Endodermal cell (in vitro differentiated cells): ENCODE results near the gene CSTB. TPM values are rescaled to one million over a fixed set of nuclear protein-coding genes. Genes with fewer than 3 reads are reported as not detected.

ENCODE experiments used
- DNase-seq: peaks from one replicate; pipeline ENCODE4 v3.0.0-alpha.2; 2017
- H3K27ac ChIP-seq: 2 replicates; pipeline ENCODE4 v1.5.1; 2013; ENCODE audit warnings: mild to moderate bottlenecking, low read depth, low read length, moderate library complexity
- H3K27me3 ChIP-seq: 2 replicates; pipeline ENCODE4 v1.6.1; 2013; ENCODE audit warnings: mild to moderate bottlenecking, low read length, moderate library complexity; ENCODE audit not compliant: insufficient read depth, control insufficient read depth, poor library complexity, severe bottlenecking
- H3K36me3 ChIP-seq: 2 replicates; pipeline ENCODE4 v1.7.0; 2013; ENCODE audit warnings: mild to moderate bottlenecking, low read length, moderate library complexity; ENCODE audit not compliant: control insufficient read depth, insufficient read depth
- H3K4me1 ChIP-seq: one replicate; pipeline ENCODE4 v1.7.0; 2013; ENCODE audit warnings: low read length; ENCODE audit not compliant: control insufficient read depth, insufficient read depth
- H3K4me3 ChIP-seq: 2 replicates; pipeline ENCODE4 v1.5.1; 2013; ENCODE audit warnings: mild to moderate bottlenecking, low read length, moderate library complexity
- H3K9ac ChIP-seq: 2 replicates; pipeline ENCODE4 v1.6.1; 2013; ENCODE audit warnings: mild to moderate bottlenecking, low read length, moderate library complexity; ENCODE audit not compliant: poor library complexity, severe bottlenecking; ENCODE audit errors: extremely low read depth
- H3K9me3 ChIP-seq: 2 replicates; pipeline ENCODE4 v1.6.1; 2013; ENCODE audit warnings: mild to moderate bottlenecking, low read length, moderate library complexity; ENCODE audit not compliant: control insufficient read depth
- H3K27ac Mint-ChIP-seq: 2 replicates; pipeline ENCODE4 v1.8.0; 2020; ENCODE audit warnings: mixed read lengths
- H3K27me3 Mint-ChIP-seq: 2 replicates; pipeline ENCODE4 v1.8.0; 2021; ENCODE audit warnings: mild to moderate bottlenecking, mixed read lengths; ENCODE audit not compliant: insufficient read depth
- H3K36me3 Mint-ChIP-seq: 2 replicates; pipeline ENCODE4 v1.8.0; 2020; ENCODE audit warnings: low read depth, mixed read lengths
- H3K4me1 Mint-ChIP-seq: 2 replicates; pipeline ENCODE4 v1.8.0; 2020; ENCODE audit warnings: mixed read lengths
- H3K4me3 Mint-ChIP-seq: 2 replicates; pipeline ENCODE4 v1.8.0; 2020; ENCODE audit warnings: mild to moderate bottlenecking, moderate library complexity, mixed read lengths
- H3K9me3 Mint-ChIP-seq: 2 replicates; pipeline ENCODE4 v1.8.0; 2020; ENCODE audit warnings: mild to moderate bottlenecking, mixed read lengths
- WGBS, 2 experiments: methylation state at CpG; one replicate each; pipeline versions ENCODE4 v1.1.5 to v1.1.7; 2013; ENCODE audit warnings: missing lambda C conversion rate in 2 of 2, mixed read lengths in 1 of 2; ENCODE audit not compliant: insufficient coverage in 1 of 2, insufficient read length in 1 of 2; 5-methylcytosine and 5-hydroxymethylcytosine counted together
- total RNA-seq, 2 donors: library from RNA; stranded (reverse); fragmentation: NEBNext Ultra II Directional in 1 of 2; extraction: Animal tissue kit (Norgen Biotek cat#: 25700) in 1 of 2; gene quantifications; 2 replicates in 1 of 2; 3 replicates in 1 of 2; pipeline ENCODE4 v1.2.1, GENCODE V29; 2021
- TF ChIP-seq, protein P1 (sequence below): fragments of 200-600 bp; sonication (generic); conservative IDR thresholded peaks from 2 replicates; pipeline ENCODE4 v1.5.0; 2021; ENCODE audit warnings: antibody characterized with exemption, mild to moderate bottlenecking

The CSTB gene
- total RNA-seq, 2 donors from 2014 or later = 50.0 to 54.5 TPM

DNA sequence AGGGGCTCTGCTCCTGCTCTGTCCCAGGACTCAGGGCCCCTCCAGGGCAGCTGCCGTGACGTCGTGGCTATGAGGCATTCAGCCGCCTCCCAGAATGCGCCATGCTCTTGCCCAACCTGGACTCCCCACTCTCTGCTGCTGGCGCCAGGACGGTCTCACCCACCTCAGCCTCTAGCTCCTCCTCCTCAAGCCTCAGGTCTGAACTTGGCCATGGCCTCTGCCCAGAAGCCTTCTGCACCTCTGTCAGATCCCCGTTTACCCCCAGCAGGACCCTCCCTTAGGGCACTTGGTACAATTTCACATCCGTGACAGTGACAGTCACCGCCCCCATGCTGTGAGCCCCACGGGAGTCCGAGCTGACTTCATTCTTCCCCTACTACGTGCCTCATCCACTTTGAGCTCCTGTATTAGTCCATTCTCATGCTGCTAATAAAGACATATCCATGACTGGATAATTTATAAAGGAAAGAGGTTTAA lies 4.9 kb downstream of the CSTB start:
- Mint-ChIP-seq H3K36me3 (peaks cover 22% of the 10 kb centered on the region), H3K27ac (peak overlapping the region; percentile 46), H3K4me3 (no peak overlapping the region), H3K4me1 (peaks cover 42% of the 10 kb centered on the region), H3K27me3 (no peaks in the 10 kb centered on the region), H3K9me3 (no peaks in the 10 kb centered on the region)
- no peak overlapping the region for H3K27ac ChIP-seq
- no peaks in the 10 kb centered on the region for H3K9me3 ChIP-seq
- no peak overlapping the region for H3K9ac ChIP-seq
- WGBS, 2 experiments = 79 to 85% methylated on average over 9 to 13 of the region's 13 CpGs
- no peak for DNase-seq
- no peaks in the 10 kb centered on the region for H3K4me1 ChIP-seq
- H3K27me3 ChIP-seq = no peaks in the 10 kb centered on the region
- no peak overlapping the region for H3K4me3 ChIP-seq
- TF ChIP-seq, protein P1, sequence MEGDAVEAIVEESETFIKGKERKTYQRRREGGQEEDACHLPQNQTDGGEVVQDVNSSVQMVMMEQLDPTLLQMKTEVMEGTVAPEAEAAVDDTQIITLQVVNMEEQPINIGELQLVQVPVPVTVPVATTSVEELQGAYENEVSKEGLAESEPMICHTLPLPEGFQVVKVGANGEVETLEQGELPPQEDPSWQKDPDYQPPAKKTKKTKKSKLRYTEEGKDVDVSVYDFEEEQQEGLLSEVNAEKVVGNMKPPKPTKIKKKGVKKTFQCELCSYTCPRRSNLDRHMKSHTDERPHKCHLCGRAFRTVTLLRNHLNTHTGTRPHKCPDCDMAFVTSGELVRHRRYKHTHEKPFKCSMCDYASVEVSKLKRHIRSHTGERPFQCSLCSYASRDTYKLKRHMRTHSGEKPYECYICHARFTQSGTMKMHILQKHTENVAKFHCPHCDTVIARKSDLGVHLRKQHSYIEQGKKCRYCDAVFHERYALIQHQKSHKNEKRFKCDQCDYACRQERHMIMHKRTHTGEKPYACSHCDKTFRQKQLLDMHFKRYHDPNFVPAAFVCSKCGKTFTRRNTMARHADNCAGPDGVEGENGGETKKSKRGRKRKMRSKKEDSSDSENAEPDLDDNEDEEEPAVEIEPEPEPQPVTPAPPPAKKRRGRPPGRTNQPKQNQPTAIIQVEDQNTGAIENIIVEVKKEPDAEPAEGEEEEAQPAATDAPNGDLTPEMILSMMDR = no peak
- H3K36me3 ChIP-seq = peaks cover 18% of the 10 kb centered on the region

DNA sequence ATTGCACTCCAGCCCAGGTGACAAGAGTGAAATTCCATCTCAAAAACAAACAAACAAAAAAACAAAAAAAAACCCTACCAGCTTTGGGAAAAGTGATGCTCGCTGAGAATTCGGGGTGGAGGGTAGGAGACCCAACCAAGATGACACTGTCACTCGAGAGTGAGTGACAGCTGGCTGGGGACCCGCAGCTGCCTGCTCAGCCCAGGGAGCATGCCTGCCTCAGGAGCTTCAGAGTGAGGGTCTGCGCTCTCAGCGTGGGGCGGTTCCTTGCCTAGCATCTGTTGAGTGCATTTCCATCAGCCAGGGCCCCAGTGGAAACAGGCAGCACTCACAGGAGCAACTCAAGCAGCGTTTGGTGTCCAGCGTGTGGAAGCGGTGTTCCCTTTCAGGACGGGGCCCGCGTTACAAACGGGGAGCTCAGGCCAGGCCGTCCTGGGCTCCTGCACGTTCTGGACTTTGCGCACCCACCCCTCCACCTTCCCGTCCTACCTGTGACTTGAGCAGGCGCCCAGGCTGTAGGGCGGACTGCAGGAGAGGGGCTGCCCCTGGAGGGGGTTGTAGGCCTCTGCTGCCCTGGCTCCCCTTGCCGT lies 5.9 kb downstream of the CSTB start:
- no peak overlapping the region for H3K27ac Mint-ChIP-seq
- H3K4me1 Mint-ChIP-seq = peaks cover 38% of the 10 kb centered on the region

DNA sequence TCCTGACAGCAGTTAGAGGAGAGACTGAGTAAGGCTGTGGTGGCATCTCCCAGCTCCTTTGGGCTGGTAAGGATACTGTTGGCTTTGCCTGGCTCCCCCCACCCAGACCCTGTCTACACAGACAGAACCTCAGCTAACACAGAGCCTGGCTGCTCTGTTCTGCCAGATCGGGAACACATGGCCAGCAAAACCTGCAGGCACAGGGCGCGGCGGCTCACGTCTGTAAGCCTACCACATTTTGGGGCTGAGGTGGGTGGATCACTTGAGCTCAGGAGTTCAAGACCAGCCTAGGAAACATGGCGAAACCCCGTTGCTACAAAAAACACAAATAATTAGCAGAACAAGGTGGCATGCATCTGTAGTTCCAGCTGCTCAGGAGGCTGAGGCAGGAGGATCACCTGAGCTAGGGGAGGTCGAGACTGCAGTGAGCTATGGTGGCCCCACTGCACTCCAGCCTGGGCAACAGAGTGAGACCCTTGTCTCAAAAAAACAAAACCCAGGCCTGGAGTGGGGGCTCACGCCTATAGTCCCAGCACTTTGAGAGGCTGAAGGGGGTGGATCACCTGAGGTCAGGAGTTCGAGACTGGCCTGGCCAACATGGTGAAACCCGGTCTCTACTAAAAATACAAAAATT lies 6.7 kb downstream of the CSTB start:
- no peak overlapping the region for H3K27ac ChIP-seq
- peak overlapping the region; percentile 20 for H3K27ac Mint-ChIP-seq

More for the DNA sequence above, 5.9 kb downstream of the CSTB start:
- no peak overlapping the region for H3K4me3 Mint-ChIP-seq
- 84 to 96% methylated on average over 10 to 20 of the region's 21 CpGs for WGBS, 2 experiments
- H3K36me3 ChIP-seq = peaks cover 18% of the 10 kb centered on the region
- H3K9me3 Mint-ChIP-seq = no peaks in the 10 kb centered on the region
- H3K9me3 ChIP-seq = no peaks in the 10 kb centered on the region
- peaks cover 19% of the 10 kb centered on the region for H3K36me3 Mint-ChIP-seq
- H3K27me3 ChIP-seq = no peaks in the 10 kb centered on the region
- H3K4me1 ChIP-seq = no peaks in the 10 kb centered on the region
- DNase-seq = no peak
- TF ChIP-seq, protein P1 = no peak
- H3K27ac ChIP-seq = no peak overlapping the region
- H3K27me3 Mint-ChIP-seq = no peaks in the 10 kb centered on the region
- H3K9ac ChIP-seq = no peak overlapping the region
- no peak overlapping the region for H3K4me3 ChIP-seq

More for the DNA sequence above, 6.7 kb downstream of the CSTB start:
- Histone ChIP-seq H3K4me1 (no peaks in the 10 kb centered on the region), H3K4me3 (no peak overlapping the region), H3K9me3 (no peaks in the 10 kb centered on the region), H3K9ac (no peak overlapping the region), H3K27me3 (no peaks in the 10 kb centered on the region), H3K36me3 (peaks cover 18% of the 10 kb centered on the region)
- H3K9me3 Mint-ChIP-seq = no peaks in the 10 kb centered on the region
- no peak for DNase-seq
- H3K36me3 Mint-ChIP-seq = peaks cover 16% of the 10 kb centered on the region
- TF ChIP-seq, protein P1 = no peak
- no peaks in the 10 kb centered on the region for H3K27me3 Mint-ChIP-seq
- H3K4me3 Mint-ChIP-seq = no peak overlapping the region
- H3K4me1 Mint-ChIP-seq = peaks cover 38% of the 10 kb centered on the region
- 96 to 99% methylated on average over 10 to 11 of the region's 11 CpGs for WGBS, 2 experiments
